SK-N-SH (cell line): ENCODE data around the gene PPP1R1B.

Source experiments
- MEF2A ChIP-seq: IDR thresholded peaks from 2 replicates; pipeline ENCODE4 v1.4.0; 2012; ENCODE audit warnings: low read depth, borderline replicate concordance
- TF ChIP-seq, protein P1 (sequence below): fragments of 200-600 bp; sonication (generic); IDR thresholded peaks from 2 replicates; pipeline ENCODE4 v1.6.1; 2017; ENCODE audit warnings: antibody characterized with exemption, mild to moderate bottlenecking, moderate library complexity
- TF ChIP-seq, protein P2 (sequence below): fragments of 150-350 bp; IDR thresholded peaks from 2 replicates; pipeline ENCODE4 v1.6.1; 2017; ENCODE audit warnings: antibody characterized with exemption, low read length, low read depth, borderline replicate concordance

DNA sequence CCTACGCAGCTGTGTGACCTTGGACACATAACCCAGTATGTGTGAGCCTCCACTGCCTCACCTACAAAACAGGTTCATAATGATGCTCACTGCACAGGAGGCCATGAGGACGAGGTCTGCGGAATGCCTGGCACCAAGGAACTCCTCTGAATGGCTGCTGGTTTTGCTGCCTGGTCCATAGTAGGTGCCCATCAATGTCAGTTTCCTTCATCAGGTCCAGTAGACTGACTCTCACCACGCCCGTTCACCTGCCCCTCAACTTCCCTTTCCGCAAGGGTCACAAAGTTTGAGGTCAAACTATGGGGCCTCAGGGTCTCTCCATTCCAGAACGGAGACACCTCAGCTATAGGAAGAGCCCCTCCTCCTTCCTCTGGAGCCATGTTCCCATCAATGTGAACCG lies 50.3 kb downstream of the PPP1R1B start:
- TF ChIP-seq, protein P1, sequence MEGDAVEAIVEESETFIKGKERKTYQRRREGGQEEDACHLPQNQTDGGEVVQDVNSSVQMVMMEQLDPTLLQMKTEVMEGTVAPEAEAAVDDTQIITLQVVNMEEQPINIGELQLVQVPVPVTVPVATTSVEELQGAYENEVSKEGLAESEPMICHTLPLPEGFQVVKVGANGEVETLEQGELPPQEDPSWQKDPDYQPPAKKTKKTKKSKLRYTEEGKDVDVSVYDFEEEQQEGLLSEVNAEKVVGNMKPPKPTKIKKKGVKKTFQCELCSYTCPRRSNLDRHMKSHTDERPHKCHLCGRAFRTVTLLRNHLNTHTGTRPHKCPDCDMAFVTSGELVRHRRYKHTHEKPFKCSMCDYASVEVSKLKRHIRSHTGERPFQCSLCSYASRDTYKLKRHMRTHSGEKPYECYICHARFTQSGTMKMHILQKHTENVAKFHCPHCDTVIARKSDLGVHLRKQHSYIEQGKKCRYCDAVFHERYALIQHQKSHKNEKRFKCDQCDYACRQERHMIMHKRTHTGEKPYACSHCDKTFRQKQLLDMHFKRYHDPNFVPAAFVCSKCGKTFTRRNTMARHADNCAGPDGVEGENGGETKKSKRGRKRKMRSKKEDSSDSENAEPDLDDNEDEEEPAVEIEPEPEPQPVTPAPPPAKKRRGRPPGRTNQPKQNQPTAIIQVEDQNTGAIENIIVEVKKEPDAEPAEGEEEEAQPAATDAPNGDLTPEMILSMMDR = no peak
- TF ChIP-seq, protein P2, sequence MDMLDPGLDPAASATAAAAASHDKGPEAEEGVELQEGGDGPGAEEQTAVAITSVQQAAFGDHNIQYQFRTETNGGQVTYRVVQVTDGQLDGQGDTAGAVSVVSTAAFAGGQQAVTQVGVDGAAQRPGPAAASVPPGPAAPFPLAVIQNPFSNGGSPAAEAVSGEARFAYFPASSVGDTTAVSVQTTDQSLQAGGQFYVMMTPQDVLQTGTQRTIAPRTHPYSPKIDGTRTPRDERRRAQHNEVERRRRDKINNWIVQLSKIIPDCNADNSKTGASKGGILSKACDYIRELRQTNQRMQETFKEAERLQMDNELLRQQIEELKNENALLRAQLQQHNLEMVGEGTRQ = no peak
- TF ChIP-seq MEF2A = no peak
